Fibroblast of villous mesenchyme (primary cell): ENCODE data around the gene RETSAT. TPM values are rescaled to one million over a fixed set of nuclear protein-coding genes. Genes with fewer than 3 reads are reported as not detected.
"Not testable (repeated sequence)": the region's sequence is repeated elsewhere in the genome, so short reads cannot be mapped to it uniquely, and the experiment has no call there.

Experiments used
- DNase-seq: peaks from one replicate; pipeline ENCODE4 v3.0.0-alpha.2; 2010; ENCODE audit warnings: low read depth
- H3K4me3 ChIP-seq: 2 replicates; pipeline ENCODE4 v1.5.1; 2011; ENCODE audit warnings: low read depth, mild to moderate bottlenecking, low read length
- total RNA-seq: library from RNA; depleted of rRNA; stranded (reverse); fragments of >200 nt; gene quantifications from 2 replicates; pipeline ENCODE4 v1.2.3, GENCODE V29; 2012
- TF ChIP-seq, protein P1 (sequence below): IDR thresholded peaks from 2 replicates; pipeline ENCODE4 v1.5.1; 2012; ENCODE audit warnings: low read depth, mild to moderate bottlenecking, low read length; ENCODE audit not compliant: insufficient read depth

RETSAT gene
- total RNA-seq, 1 donor, result 56.1 TPM

- DNase-seq, result no peak
- no peak overlapping the region for H3K4me3 ChIP-seq
- TF ChIP-seq, protein P1, sequence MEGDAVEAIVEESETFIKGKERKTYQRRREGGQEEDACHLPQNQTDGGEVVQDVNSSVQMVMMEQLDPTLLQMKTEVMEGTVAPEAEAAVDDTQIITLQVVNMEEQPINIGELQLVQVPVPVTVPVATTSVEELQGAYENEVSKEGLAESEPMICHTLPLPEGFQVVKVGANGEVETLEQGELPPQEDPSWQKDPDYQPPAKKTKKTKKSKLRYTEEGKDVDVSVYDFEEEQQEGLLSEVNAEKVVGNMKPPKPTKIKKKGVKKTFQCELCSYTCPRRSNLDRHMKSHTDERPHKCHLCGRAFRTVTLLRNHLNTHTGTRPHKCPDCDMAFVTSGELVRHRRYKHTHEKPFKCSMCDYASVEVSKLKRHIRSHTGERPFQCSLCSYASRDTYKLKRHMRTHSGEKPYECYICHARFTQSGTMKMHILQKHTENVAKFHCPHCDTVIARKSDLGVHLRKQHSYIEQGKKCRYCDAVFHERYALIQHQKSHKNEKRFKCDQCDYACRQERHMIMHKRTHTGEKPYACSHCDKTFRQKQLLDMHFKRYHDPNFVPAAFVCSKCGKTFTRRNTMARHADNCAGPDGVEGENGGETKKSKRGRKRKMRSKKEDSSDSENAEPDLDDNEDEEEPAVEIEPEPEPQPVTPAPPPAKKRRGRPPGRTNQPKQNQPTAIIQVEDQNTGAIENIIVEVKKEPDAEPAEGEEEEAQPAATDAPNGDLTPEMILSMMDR, result no peak
These were observed 6.7 kb downstream of the RETSAT start for GRCh38 chr2:85347599-85347998.

DNA sequence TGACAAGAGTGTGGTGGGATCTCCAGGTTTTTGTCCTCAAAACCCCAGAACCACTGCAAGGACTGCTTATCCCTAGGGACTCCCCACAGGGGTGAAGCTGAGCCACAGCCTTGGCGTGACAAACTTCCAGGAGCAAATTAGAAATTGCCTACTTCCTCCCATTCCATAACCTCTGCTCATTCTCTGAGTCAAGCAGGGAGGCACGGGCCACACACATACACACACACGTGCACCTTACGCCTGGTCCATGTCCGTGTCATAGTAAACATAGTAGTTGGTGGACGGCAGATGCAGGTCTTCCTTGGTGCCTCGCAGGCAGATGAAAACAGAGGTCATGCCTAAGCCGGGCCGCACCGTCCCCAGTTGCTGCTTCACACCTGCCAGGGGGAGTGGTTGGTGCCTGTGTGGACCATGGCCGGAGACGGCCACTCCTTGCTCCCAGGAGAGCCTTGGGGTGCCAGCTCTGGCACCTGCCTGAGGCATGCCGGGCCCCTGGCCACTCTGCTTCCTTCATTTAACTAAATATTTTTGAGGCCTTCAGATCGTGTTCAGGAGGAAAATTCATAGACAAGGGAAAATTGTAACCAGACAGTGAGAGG, 9.9 kb downstream of the RETSAT start:
- no peak overlapping the region for H3K4me3 ChIP-seq
- TF ChIP-seq, protein P1, result no peak
- no peak for DNase-seq

GRCh38 chr2:85343207-85343895, 11.0 kb downstream of the RETSAT start:
- not testable (repeated sequence) for DNase-seq, H3K4me3 ChIP-seq

DNA sequence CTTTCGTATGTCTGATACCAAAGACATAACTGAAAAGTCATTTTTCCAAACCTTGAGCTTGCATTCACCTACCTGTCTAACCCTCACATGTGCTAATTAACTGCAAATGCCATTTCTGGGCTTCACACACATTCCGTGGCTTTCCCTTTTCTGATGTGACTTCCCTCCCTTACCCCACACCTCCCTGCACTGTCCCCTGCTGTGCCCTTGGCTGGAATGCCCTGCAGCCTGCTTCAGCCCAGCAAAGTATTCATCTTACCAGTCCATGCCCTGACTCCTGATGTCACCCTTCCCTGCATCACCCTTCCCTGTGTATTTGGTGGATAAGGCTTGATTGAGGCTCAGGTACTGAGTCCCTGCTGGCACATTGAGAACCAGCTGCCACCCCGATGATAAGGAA, 12.2 kb downstream of the RETSAT start:
- no peak for DNase-seq
- TF ChIP-seq, protein P1, result no peak
- H3K4me3 ChIP-seq, result no peak overlapping the region

GRCh38 chr2:85341269-85342029, 12.9 kb downstream of the RETSAT start:
- DNase-seq, result no peak
- no peak overlapping the region for H3K4me3 ChIP-seq
- TF ChIP-seq, protein P1, result no peak

- TF ChIP-seq, protein P1, result no peak
- DNase-seq, result peak; percentile 8
- no peak overlapping the region for H3K4me3 ChIP-seq
These were observed 14.1 kb downstream of the RETSAT start for GRCh38 chr2:85340034-85340892.
